HepG2 (cell line): ENCODE data around the gene SRSF4. TPM values are rescaled to one million over a fixed set of nuclear protein-coding genes. Genes with fewer than 3 reads are reported as not detected.

Experiments used
- ATAC-seq: fragments of 200-7000 bp; cut with Tn5 transposase; 3 replicates; pipeline ENCODE4 v1.9.1; 2020; ENCODE audit warnings: mild to moderate bottlenecking, moderate library complexity
- BruUV-seq: library from RNA; stranded (reverse); fragments of 400-500 nt; replicated peaks from 2 replicates; lab custom pipeline; 2021; lab: Mats Ljungman, UMichigan
- CTCF ChIA-PET: fragments of 300-600 bp; formaldehyde crosslinking; extraction: SDS; loops from one replicate; lab custom pipeline; 2021; ENCODE audit warnings: low total read pairs, inconsistent platforms, low intra/inter-chr PET ratio; lab: Yijun Ruan, JAX
- POLR2A ChIA-PET: fragments of 350-600 bp; sonication (Branson Sonifier 250); formaldehyde crosslinking; loops from one replicate; lab custom pipeline; 2020; ENCODE audit warnings: antibody characterized with exemption, inconsistent platforms; lab: Yijun Ruan, JAX
- DNase-seq: peaks from one replicate; pipeline ENCODE4 v3.0.0-alpha.2; 2015; ENCODE audit warnings: low spot score
- FAIRE-seq: peaks from 3 replicates; lab custom pipeline; 2011; peaks lifted over from hg19 to GRCh38; lab: Jason Lieb, UNC
- H2AFZ ChIP-seq: one replicate; pipeline ENCODE4 v1.6.1; 2011; ENCODE audit warnings: low read length, inconsistent platforms
- H3K27ac ChIP-seq: fragments of 300-600 bp; 3 replicates; pipeline ENCODE4 v1.8.0; 2011; ENCODE audit warnings: mixed run types, mild to moderate bottlenecking, mixed read lengths, low read length, inconsistent platforms; ENCODE audit not compliant: insufficient read depth; ENCODE audit errors: extremely low read length
- H3K27me3 ChIP-seq, 2 experiments: fragments of 200-600 bp in 1 of 2; 2 replicates in 1 of 2; 3 replicates in 1 of 2; pipeline versions ENCODE4 v1.6.0 to v1.8.0; 2011; ENCODE audit warnings: low read length in 2 of 2, mild to moderate bottlenecking in 2 of 2, moderate library complexity in 2 of 2, inconsistent platforms in 1 of 2; ENCODE audit not compliant: insufficient read depth in 2 of 2, control insufficient read depth in 1 of 2
- H3K36me3 ChIP-seq, 2 experiments: fragments of 200-600 bp in 1 of 2; replicated peaks in 1 of 2; 2 replicates in 1 of 2; 3 replicates in 1 of 2; pipeline versions ENCODE4 v1.5.1 to v1.8.0; 2011; ENCODE audit warnings: low read length in 2 of 2, inconsistent platforms in 1 of 2; ENCODE audit not compliant: insufficient read depth in 2 of 2, control insufficient read depth in 1 of 2
- H3K4me1 ChIP-seq: 2 replicates; pipeline ENCODE4 v1.5.1; 2012; ENCODE audit warnings: low read length, inconsistent platforms; ENCODE audit not compliant: insufficient read depth
- H3K4me2 ChIP-seq: 2 replicates; pipeline ENCODE4 v1.6.0; 2011; ENCODE audit warnings: low read depth, low read length, inconsistent platforms
- H3K4me3 ChIP-seq, 3 experiments: fragments of 200-600 bp in 1 of 3; sonication (generic), shearing (Covaris generic) in 1 of 3; replicated peaks in 1 of 3; 2 replicates each; pipeline ENCODE4 v1.5.1; 2011 to 2016; ENCODE audit warnings: low read length in 3 of 3, inconsistent platforms in 2 of 3, low read depth in 2 of 3, mild to moderate bottlenecking in 2 of 3, control low read depth in 1 of 3, mixed read lengths in 1 of 3; ENCODE audit not compliant: insufficient read depth in 1 of 3
- H3K79me2 ChIP-seq: one replicate; pipeline ENCODE4 v1.6.1; 2011; ENCODE audit warnings: low read length, inconsistent platforms; ENCODE audit not compliant: insufficient read depth
- H3K9ac ChIP-seq: 2 replicates; pipeline ENCODE4 v1.6.0; 2011; ENCODE audit warnings: mild to moderate bottlenecking, low read depth, low read length, inconsistent platforms; ENCODE audit not compliant: insufficient read depth
- H3K9me3 ChIP-seq: 2 replicates; pipeline ENCODE4 v1.5.1; 2012; ENCODE audit warnings: mild to moderate bottlenecking, low read length
- H4K20me1 ChIP-seq: 2 replicates; pipeline ENCODE4 v1.6.0; 2011; ENCODE audit warnings: inconsistent platforms, mild to moderate bottlenecking, low read length, moderate library complexity; ENCODE audit not compliant: insufficient read depth
- CBX1 ChIP-seq: IDR thresholded peaks from one replicate; pipeline ENCODE4 v1.6.1; 2016; ENCODE audit warnings: antibody characterized with exemption, low read depth
- CC2D1A ChIP-seq: sonication (generic); formaldehyde crosslinking; IDR thresholded peaks from 2 replicates; pipeline ENCODE4 v1.8.1; 2023; ENCODE audit warnings: mild to moderate bottlenecking, missing genetic modification reagents
- HES4 ChIP-seq: sonication (generic); formaldehyde crosslinking; IDR thresholded peaks from 2 replicates; pipeline ENCODE4 v1.9.0; 2021; ENCODE audit warnings: mild to moderate bottlenecking, missing genetic modification reagents, borderline replicate concordance
- MTA1 ChIP-seq: sonication (generic); formaldehyde crosslinking; IDR thresholded peaks from 2 replicates; pipeline ENCODE4 v1.4.0; 2020; ENCODE audit warnings: missing genetic modification reagents, mild to moderate bottlenecking, borderline replicate concordance
- MYNN ChIP-seq: sonication (generic); formaldehyde crosslinking; IDR thresholded peaks from 2 replicates; pipeline ENCODE4 v1.4.0; 2020; ENCODE audit warnings: mild to moderate bottlenecking, low read depth, missing genetic modification reagents
- ZNF430 ChIP-seq: sonication (generic); formaldehyde crosslinking; IDR thresholded peaks from 2 replicates; pipeline ENCODE4 v1.9.0; 2021; ENCODE audit warnings: mild to moderate bottlenecking, missing genetic modification reagents
- ZNF441 ChIP-seq: sonication (generic); formaldehyde crosslinking; IDR thresholded peaks from 2 replicates; pipeline ENCODE4 v1.7.0; 2021; ENCODE audit warnings: missing genetic modification reagents, borderline replicate concordance
- ZNF569 ChIP-seq: sonication (generic); formaldehyde crosslinking; IDR thresholded peaks from 2 replicates; pipeline ENCODE4 v1.5.0; 2020; ENCODE audit warnings: mild to moderate bottlenecking, missing genetic modification reagents, moderate library complexity, borderline replicate concordance
- ZNF660 ChIP-seq: sonication (generic); formaldehyde crosslinking; IDR thresholded peaks from 2 replicates; pipeline ENCODE4 v1.5.1; 2020; ENCODE audit warnings: mild to moderate bottlenecking, low read depth, missing genetic modification reagents, borderline replicate concordance
- ZNF678 ChIP-seq: sonication (generic); formaldehyde crosslinking; IDR thresholded peaks from 2 replicates; pipeline ENCODE4 v1.4.0; 2020; ENCODE audit warnings: mild to moderate bottlenecking, missing genetic modification reagents
- WGBS: methylation state at CpG from one replicate; pipeline ENCODE4 v1.1.6; 2017; ENCODE audit warnings: low lambda C conversion rate; 5-methylcytosine and 5-hydroxymethylcytosine counted together
- in situ Hi-C: cut with HindIII; loops from 2 replicates; pipeline ENCODE4 v1.10.0; 2017; ENCODE audit warnings: low pct_unique_long_range_greater_than_20kb; ENCODE audit not compliant: extremely low pct_ligation_motif_present
- intact Hi-C: fragments of 100-400 bp; cut with micrococcal nuclease; formaldehyde crosslinking; loops from one replicate; pipeline ENCODE4 v1.10.0; 2022; ENCODE audit not compliant: unreplicated experiment
- polyA plus RNA-seq, 8 experiments: library from polyadenylated mRNA; depleted of rRNA in 3 of 8; stranded (reverse) in 7 of 8; unstranded in 1 of 8; fragments of >200 nt; fragmentation: Illumina TruSeq in 4 of 8; extraction: Trizol in 4 of 8; gene quantifications; 2 replicates each; pipeline versions ENCODE4 v1.2.1 to v1.2.3, GENCODE V29; 2011 to 2016; ENCODE audit warnings: low read depth in 4 of 8, missing spikeins in 1 of 8, mixed read lengths in 1 of 8; ENCODE audit not compliant: insufficient read depth in 1 of 8
- total RNA-seq, 5 experiments: library from RNA; depleted of rRNA; stranded (reverse); fragments of >200 nt; fragmentation: Illumina TruSeq; extraction: Trizol; gene quantifications; 2 replicates each; pipeline ENCODE4 v1.2.3, GENCODE V29; 2016; ENCODE audit warnings: low read depth in 1 of 5
- TF ChIP-seq, protein P1 (sequence below): sonication (generic); formaldehyde crosslinking; IDR thresholded peaks from 2 replicates; pipeline ENCODE4 v1.5.1; 2020; ENCODE audit warnings: missing genetic modification reagents, mild to moderate bottlenecking, borderline replicate concordance
- TF ChIP-seq, protein P2 (sequence below): sonication (generic); formaldehyde crosslinking; IDR thresholded peaks from 2 replicates; pipeline ENCODE4 v1.5.0; 2020; ENCODE audit warnings: mild to moderate bottlenecking, missing genetic modification reagents
- TF ChIP-seq, protein P3 (sequence below): sonication (generic); formaldehyde crosslinking; IDR thresholded peaks from 2 replicates; pipeline ENCODE4 v1.5.1; 2020; ENCODE audit warnings: mild to moderate bottlenecking, moderate library complexity, missing genetic modification reagents

Gene SRSF4
- total and polyA plus RNA-seq, 2 of the 13 experiments (the other 11 are each of a cell fraction or from before 2014, with no cell fraction given), result 37.7 to 50.9 TPM

DNA sequence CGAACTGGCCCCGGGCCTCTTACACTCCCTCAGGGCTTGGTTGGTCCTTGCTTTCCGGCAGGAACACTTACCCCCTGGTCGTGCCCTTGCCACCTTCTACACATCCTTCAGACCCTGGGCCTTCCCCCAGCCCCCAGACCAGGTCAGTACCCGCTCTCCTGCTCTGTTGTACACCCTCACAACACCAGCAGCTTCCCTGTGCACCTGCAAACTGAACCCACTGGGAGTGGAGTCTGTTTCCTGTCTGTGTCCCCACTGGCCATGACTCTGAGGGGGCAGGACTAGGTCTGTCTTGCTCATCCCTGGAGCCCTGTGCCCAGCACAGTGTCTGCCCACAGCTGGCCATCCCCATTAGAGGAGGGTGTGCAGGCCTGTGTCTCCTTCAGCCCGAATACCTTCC is 55.9 kb downstream of the SRSF4 start (continued):
- TF ChIP-seq MYNN (no peak), CC2D1A (CRISPR knock-in tag) (no peak), ZNF660 (CRISPR knock-in tag) (no peak), HES4 (CRISPR knock-in tag) (no peak), CBX1 (no peak)

DNA sequence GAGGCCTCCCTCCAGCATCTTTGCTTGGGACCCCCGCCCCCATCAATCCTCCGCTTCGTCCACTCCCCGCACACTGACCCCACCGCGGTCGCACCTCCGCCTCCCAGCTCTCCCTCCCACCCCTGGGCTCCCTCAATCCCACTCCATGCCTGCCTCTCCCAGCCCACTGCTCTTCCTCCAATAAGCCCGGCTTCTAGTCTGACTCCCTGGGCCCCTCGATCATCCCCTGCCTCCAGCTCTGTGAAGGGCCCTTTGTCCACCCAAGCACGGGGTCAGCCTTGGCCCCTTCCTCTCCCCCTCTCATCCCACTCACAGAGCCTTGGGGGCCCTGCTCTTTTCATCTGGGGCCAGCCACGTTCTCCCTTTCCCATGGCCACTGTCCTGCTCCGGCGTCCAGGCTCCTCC is 56.5 kb downstream of the SRSF4 start:
- TF ChIP-seq, protein P1, sequence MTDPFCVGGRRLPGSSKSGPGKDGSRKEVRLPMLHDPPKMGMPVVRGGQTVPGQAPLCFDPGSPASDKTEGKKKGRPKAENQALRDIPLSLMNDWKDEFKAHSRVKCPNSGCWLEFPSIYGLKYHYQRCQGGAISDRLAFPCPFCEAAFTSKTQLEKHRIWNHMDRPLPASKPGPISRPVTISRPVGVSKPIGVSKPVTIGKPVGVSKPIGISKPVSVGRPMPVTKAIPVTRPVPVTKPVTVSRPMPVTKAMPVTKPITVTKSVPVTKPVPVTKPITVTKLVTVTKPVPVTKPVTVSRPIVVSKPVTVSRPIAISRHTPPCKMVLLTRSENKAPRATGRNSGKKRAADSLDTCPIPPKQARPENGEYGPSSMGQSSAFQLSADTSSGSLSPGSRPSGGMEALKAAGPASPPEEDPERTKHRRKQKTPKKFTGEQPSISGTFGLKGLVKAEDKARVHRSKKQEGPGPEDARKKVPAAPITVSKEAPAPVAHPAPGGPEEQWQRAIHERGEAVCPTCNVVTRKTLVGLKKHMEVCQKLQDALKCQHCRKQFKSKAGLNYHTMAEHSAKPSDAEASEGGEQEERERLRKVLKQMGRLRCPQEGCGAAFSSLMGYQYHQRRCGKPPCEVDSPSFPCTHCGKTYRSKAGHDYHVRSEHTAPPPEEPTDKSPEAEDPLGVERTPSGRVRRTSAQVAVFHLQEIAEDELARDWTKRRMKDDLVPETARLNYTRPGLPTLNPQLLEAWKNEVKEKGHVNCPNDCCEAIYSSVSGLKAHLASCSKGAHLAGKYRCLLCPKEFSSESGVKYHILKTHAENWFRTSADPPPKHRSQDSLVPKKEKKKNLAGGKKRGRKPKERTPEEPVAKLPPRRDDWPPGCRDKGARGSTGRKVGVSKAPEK (CRISPR knock-in tag), result 0 out of 2 replicates have a peak, but pooled peaks have one; percentile 50
- TF ChIP-seq, protein P2, sequence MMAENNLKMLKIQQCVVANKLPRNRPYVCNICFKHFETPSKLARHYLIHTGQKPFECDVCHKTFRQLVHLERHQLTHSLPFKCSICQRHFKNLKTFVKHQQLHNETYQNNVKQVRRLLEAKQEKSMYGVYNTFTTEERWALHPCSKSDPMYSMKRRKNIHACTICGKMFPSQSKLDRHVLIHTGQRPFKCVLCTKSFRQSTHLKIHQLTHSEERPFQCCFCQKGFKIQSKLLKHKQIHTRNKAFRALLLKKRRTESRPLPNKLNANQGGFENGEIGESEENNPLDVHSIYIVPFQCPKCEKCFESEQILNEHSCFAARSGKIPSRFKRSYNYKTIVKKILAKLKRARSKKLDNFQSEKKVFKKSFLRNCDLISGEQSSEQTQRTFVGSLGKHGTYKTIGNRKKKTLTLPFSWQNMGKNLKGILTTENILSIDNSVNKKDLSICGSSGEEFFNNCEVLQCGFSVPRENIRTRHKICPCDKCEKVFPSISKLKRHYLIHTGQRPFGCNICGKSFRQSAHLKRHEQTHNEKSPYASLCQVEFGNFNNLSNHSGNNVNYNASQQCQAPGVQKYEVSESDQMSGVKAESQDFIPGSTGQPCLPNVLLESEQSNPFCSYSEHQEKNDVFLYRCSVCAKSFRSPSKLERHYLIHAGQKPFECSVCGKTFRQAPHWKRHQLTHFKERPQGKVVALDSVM, result 0 out of 2 replicates have a peak, but pooled peaks have one; percentile 6
- 0 out of 2 replicates have a peak, but pooled peaks have one; percentile 8 for TF ChIP-seq MTA1 (CRISPR knock-in tag)
- TF ChIP-seq HES4 (CRISPR knock-in tag), result 0 out of 2 replicates have a peak, but pooled peaks have one; percentile 22
- TF ChIP-seq, protein P3, sequence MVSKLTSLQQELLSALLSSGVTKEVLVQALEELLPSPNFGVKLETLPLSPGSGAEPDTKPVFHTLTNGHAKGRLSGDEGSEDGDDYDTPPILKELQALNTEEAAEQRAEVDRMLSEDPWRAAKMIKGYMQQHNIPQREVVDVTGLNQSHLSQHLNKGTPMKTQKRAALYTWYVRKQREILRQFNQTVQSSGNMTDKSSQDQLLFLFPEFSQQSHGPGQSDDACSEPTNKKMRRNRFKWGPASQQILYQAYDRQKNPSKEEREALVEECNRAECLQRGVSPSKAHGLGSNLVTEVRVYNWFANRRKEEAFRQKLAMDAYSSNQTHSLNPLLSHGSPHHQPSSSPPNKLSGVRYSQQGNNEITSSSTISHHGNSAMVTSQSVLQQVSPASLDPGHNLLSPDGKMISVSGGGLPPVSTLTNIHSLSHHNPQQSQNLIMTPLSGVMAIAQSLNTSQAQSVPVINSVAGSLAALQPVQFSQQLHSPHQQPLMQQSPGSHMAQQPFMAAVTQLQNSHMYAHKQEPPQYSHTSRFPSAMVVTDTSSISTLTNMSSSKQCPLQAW (CRISPR knock-in tag), result peak; percentile 43; the same call in 1 of the 2 replicates
- no peak for TF ChIP-seq ZNF430 (CRISPR knock-in tag)
- TF ChIP-seq ZNF441 (CRISPR knock-in tag), result no peak
- TF ChIP-seq ZNF569 (CRISPR knock-in tag), result no peak
- peak; percentile 44; the same call in 1 of the 2 replicates for TF ChIP-seq ZNF678 (CRISPR knock-in tag)
- no peaks in the 10 kb centered on the region for H3K36me3 ChIP-seq
- H3K27ac ChIP-seq, result no peak overlapping the region
- H4K20me1 ChIP-seq, result no peaks in the 10 kb centered on the region
- no peak for FAIRE-seq
- peaks cover 22% of the 10 kb centered on the region for H3K4me1 ChIP-seq
- ATAC-seq, result peak; percentile 7
- BruUV-seq, result no TSS peak
- no peak for DNase-seq
- no peaks in the 10 kb centered on the region for H3K9me3 ChIP-seq
- H3K9ac ChIP-seq, result peak overlapping the region; percentile 75; the same call in 1 of the 2 replicates
- peaks cover 2 to 11% of the 10 kb centered on the region in 2 experiments; a peak in 2 of 5 replicates for H3K27me3 ChIP-seq
- peak overlapping the region; percentile 96 for H3K4me2 ChIP-seq
- in situ Hi-C loops, result loop anchor here (10.0 kb wide), 1 partner anchor 240 kb away; no protein-coding TSS in a partner anchor
- ChIA-PET CTCF (no interaction called here), POLR2A (interaction anchor here (1.1 to 2.5 kb wide), 7 partner anchors 9 to 61 kb away, joined by 3 to 24 read pairs (median 5); partner anchors contain the start of gene SRSF4)
- intact Hi-C loops, result loop anchor here (10.0 kb wide), 1 partner anchor 240 kb away; no protein-coding TSS in a partner anchor
- H3K79me2 ChIP-seq, result no peaks in the 10 kb centered on the region
- peak overlapping the region; percentile 76 to 89 (median 85) for H3K4me3 ChIP-seq
- no peak overlapping the region for H2AFZ ChIP-seq
- 19% methylated on average over 14 of the region's 14 CpGs for WGBS
